ENCODE data around the gene GCKR.

DNA sequence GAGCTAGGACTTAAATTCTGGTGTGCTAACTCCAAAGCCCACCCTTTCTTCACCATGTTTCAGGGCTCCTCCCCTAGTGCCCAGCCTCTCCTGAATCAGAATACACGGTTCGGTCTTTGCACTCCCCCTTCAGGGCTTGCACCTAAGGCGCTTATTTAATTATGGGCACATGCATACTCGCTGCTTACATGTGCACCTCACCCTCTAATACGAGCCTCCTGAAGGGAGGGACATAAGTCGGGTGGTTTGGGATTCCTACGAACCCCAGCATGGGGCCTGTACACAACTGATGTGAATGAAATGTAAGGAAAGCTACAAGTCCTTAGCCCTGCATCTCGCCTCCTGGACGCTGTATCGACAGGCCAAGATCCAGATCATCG is 7.5 kb upstream of the GCKR start:
- TF ChIP-seq, protein P1, sequence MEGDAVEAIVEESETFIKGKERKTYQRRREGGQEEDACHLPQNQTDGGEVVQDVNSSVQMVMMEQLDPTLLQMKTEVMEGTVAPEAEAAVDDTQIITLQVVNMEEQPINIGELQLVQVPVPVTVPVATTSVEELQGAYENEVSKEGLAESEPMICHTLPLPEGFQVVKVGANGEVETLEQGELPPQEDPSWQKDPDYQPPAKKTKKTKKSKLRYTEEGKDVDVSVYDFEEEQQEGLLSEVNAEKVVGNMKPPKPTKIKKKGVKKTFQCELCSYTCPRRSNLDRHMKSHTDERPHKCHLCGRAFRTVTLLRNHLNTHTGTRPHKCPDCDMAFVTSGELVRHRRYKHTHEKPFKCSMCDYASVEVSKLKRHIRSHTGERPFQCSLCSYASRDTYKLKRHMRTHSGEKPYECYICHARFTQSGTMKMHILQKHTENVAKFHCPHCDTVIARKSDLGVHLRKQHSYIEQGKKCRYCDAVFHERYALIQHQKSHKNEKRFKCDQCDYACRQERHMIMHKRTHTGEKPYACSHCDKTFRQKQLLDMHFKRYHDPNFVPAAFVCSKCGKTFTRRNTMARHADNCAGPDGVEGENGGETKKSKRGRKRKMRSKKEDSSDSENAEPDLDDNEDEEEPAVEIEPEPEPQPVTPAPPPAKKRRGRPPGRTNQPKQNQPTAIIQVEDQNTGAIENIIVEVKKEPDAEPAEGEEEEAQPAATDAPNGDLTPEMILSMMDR (IDR thresholded peaks at IDR 0.05; ENCODE audit: extremely low read depth in 1 of 2, insufficient read depth in 1 of 2, low read depth in 1 of 2, low read length in 2 of 2), result no peak
- TF ChIP-seq POLR2A (IDR thresholded peaks at IDR 0.05; ENCODE audit: low read depth, low read length), result no peak
- no peak for TF ChIP-seq JUN (IDR thresholded peaks at IDR 0.05; ENCODE audit: borderline replicate concordance, insufficient read depth, insufficient read length, low read depth)
- TF ChIP-seq POLR2AphosphoS5 (IDR thresholded peaks at IDR 0.05; ENCODE audit: insufficient read depth, low read depth, low read length), result no peak
